ENCODE data around the gene ZNF730. TPM values are rescaled to one million over a fixed set of nuclear protein-coding genes. Genes with fewer than 3 reads are reported as not detected.
"Not testable (repeated sequence)": the region's sequence is repeated elsewhere in the genome, so short reads cannot be mapped to it uniquely, and the experiment has no call there.

ZNF730 gene
- total RNA-seq, 1 donor from 2014 or later, result 76.3 TPM

DNA sequence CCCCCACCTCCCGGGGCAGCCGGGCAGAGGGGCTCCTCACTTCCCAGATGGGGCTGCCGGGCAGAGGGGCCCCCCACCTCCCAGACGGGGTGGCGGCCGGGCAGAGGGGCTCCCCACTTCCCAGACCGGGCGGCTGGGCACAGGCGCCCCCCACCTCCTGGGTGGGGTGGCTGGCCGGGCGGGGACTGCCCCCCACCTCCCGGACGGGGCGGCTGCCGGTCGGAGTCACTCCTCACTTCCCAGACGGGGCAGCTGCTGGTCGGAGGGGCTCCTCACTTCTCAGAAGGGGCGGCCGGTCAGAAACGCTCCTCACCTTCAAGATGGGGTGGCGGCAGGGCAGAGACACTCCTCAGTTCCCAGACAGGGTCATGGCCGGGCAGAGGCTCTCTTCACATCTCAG lies 43.9 kb downstream of the ZNF730 start:
- peaks cover 2% of the 10 kb centered on the region for H3K36me3 Mint-ChIP-seq
- no peak for TF ChIP-seq EZH2 (IDR thresholded peaks at IDR 0.05)
- TF ChIP-seq EZH2phosphoT487 (IDR thresholded peaks at IDR 0.05), result no peak
- TF ChIP-seq, protein P1, sequence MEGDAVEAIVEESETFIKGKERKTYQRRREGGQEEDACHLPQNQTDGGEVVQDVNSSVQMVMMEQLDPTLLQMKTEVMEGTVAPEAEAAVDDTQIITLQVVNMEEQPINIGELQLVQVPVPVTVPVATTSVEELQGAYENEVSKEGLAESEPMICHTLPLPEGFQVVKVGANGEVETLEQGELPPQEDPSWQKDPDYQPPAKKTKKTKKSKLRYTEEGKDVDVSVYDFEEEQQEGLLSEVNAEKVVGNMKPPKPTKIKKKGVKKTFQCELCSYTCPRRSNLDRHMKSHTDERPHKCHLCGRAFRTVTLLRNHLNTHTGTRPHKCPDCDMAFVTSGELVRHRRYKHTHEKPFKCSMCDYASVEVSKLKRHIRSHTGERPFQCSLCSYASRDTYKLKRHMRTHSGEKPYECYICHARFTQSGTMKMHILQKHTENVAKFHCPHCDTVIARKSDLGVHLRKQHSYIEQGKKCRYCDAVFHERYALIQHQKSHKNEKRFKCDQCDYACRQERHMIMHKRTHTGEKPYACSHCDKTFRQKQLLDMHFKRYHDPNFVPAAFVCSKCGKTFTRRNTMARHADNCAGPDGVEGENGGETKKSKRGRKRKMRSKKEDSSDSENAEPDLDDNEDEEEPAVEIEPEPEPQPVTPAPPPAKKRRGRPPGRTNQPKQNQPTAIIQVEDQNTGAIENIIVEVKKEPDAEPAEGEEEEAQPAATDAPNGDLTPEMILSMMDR (IDR thresholded peaks at IDR 0.05), result no peak
- H3K36me3 ChIP-seq, result no peaks in the 10 kb centered on the region

GRCh38 chr19:23168286-23168685 lies 51.5 kb downstream of the ZNF730 start:
- not testable (repeated sequence) for H3K36me3 ChIP-seq; H4K20me1 ChIP-seq (ENCODE audit: low read depth); H3K4me1 Mint-ChIP-seq; H3K27ac Mint-ChIP-seq; H2AFZ ChIP-seq (replicated peaks); H3K36me3 Mint-ChIP-seq; H3K27me3 ChIP-seq; H3K4me3 ChIP-seq; H3K9me3 ChIP-seq (ENCODE audit: low read depth); DNase-seq (ENCODE audit: low spot score); H3K4me1 ChIP-seq; H3F3A ChIP-seq (ENCODE audit: low read depth); H3K27me3 Mint-ChIP-seq (ENCODE audit: insufficient read depth, low read depth); H3K27ac ChIP-seq; H3K79me2 ChIP-seq (ENCODE audit: low read depth); H3K4me3 Mint-ChIP-seq; H3K4me2 ChIP-seq; H3K9ac ChIP-seq
- peaks cover 38% of the 10 kb centered on the region for H3K9me3 Mint-ChIP-seq

More for the DNA sequence above, 43.9 kb downstream of the ZNF730 start:
- Histone ChIP-seq H3K27ac (no peak overlapping the region), H4K20me1 (ENCODE audit: low read depth) (no peaks in the 10 kb centered on the region), H3K79me2 (ENCODE audit: low read depth) (no peaks in the 10 kb centered on the region), H3K27me3 (no peaks in the 10 kb centered on the region), H3K4me2 (no peak overlapping the region), H3K4me1 (no peaks in the 10 kb centered on the region), H3F3A (ENCODE audit: low read depth) (no peaks in the 10 kb centered on the region), H3K9me3 (ENCODE audit: low read depth) (peaks cover 8% of the 10 kb centered on the region), H3K4me3 (no peak overlapping the region), H3K9ac (no peak overlapping the region), H2AFZ (replicated peaks) (no peak overlapping the region)
- Mint-ChIP-seq H3K4me3 (no peak overlapping the region), H3K9me3 (peaks cover 56% of the 10 kb centered on the region), H3K27ac (no peak overlapping the region), H3K27me3 (ENCODE audit: insufficient read depth, low read depth) (no peaks in the 10 kb centered on the region), H3K4me1 (no peaks in the 10 kb centered on the region)
- DNase-seq (ENCODE audit: low spot score), result no peak

DNA sequence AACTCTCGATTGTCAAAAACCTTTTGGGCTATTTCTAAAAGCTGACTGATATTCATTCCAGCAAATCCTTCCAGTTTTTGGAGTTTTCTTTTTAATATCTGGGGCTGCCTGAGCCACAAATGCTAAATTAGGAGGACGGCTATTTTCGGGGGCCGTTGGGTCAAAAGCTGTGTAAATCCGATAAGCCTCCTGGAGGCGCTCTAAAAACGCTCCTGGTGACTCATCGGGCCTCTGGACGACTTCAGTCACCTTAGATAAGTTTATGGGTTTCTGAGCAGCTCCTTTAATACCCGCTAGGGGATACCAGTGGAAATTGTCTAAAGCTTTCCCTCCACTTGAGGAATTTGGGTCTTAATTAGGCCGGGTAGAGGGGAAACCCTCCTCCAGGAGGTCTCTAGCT lies 66.4 kb downstream of the ZNF730 start:
- Histone ChIP-seq H3K4me2 (no peak overlapping the region), H3K79me2 (ENCODE audit: low read depth) (no peaks in the 10 kb centered on the region), H3K9me3 (ENCODE audit: low read depth) (no peaks in the 10 kb centered on the region), H3K27ac (no peak overlapping the region), H4K20me1 (ENCODE audit: low read depth) (no peaks in the 10 kb centered on the region), H3K9ac (no peak overlapping the region), H3K4me1 (no peaks in the 10 kb centered on the region), H3F3A (ENCODE audit: low read depth) (no peaks in the 10 kb centered on the region), H3K4me3 (no peak overlapping the region), H3K27me3 (no peaks in the 10 kb centered on the region), H2AFZ (replicated peaks) (no peak overlapping the region), H3K36me3 (no peaks in the 10 kb centered on the region)
- peaks cover 3% of the 10 kb centered on the region for H3K27me3 Mint-ChIP-seq (ENCODE audit: insufficient read depth, low read depth)
- TF ChIP-seq EZH2phosphoT487 (IDR thresholded peaks at IDR 0.05) (no peak), EZH2 (IDR thresholded peaks at IDR 0.05) (no peak)
- TF ChIP-seq, protein P1 (IDR thresholded peaks at IDR 0.05), result no peak
- no peak for DNase-seq (ENCODE audit: low spot score)
- no peak overlapping the region for H3K27ac Mint-ChIP-seq
- no peaks in the 10 kb centered on the region for H3K4me1 Mint-ChIP-seq
- no peak overlapping the region for H3K4me3 Mint-ChIP-seq
- no peaks in the 10 kb centered on the region for H3K36me3 Mint-ChIP-seq
- H3K9me3 Mint-ChIP-seq, result peaks cover 75% of the 10 kb centered on the region

DNA sequence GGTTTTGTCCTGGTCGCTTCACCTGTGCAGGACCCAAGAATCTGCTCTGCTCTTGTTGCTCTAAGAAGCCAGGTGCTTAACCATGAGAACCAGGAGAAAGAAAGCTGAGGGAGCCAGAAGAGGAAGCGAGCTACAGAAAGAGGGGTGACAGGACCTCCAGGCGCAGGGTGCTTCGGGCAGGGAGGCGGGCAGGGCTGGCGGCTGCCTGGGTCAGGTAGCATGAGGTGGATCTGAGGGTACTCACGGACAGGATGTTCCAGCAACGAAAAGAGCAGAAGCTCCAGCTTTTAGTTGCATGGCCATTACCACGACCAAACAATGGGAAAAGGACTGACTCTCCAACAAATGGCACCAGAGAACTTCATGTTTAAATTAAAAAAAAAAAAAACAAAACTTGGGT lies 73.5 kb downstream of the ZNF730 start:
- H4K20me1 ChIP-seq (ENCODE audit: low read depth), result no peaks in the 10 kb centered on the region
- no peaks in the 10 kb centered on the region for H3K4me1 ChIP-seq
- no peak overlapping the region for H2AFZ ChIP-seq (replicated peaks)
- H3F3A ChIP-seq (ENCODE audit: low read depth), result no peaks in the 10 kb centered on the region
- H3K9ac ChIP-seq, result no peak overlapping the region
- no peaks in the 10 kb centered on the region for H3K79me2 ChIP-seq (ENCODE audit: low read depth)
- no peaks in the 10 kb centered on the region for H3K36me3 Mint-ChIP-seq
- no peak overlapping the region for H3K27ac ChIP-seq
- DNase-seq (ENCODE audit: low spot score), result no peak
- no peaks in the 10 kb centered on the region for H3K27me3 ChIP-seq
- H3K4me3 ChIP-seq, result no peak overlapping the region
- H3K4me1 Mint-ChIP-seq, result no peaks in the 10 kb centered on the region
- no peaks in the 10 kb centered on the region for H3K36me3 ChIP-seq
- peaks cover 56% of the 10 kb centered on the region for H3K9me3 Mint-ChIP-seq
- no peak for TF ChIP-seq EZH2 (IDR thresholded peaks at IDR 0.05)
- TF ChIP-seq EZH2phosphoT487 (IDR thresholded peaks at IDR 0.05), result no peak
- TF ChIP-seq, protein P1 (IDR thresholded peaks at IDR 0.05), result no peak
- peaks cover 7% of the 10 kb centered on the region for H3K9me3 ChIP-seq (ENCODE audit: low read depth)
- no peak overlapping the region for H3K4me3 Mint-ChIP-seq
- H3K27me3 Mint-ChIP-seq (ENCODE audit: insufficient read depth, low read depth), result peaks cover 3% of the 10 kb centered on the region
- no peak overlapping the region for H3K4me2 ChIP-seq
- H3K27ac Mint-ChIP-seq, result no peak overlapping the region

Other genes starting within 250 kb of the ZNF730 start
- not detected in 2 replicates for gene ZNF728, start 113.8 kb upstream of the ZNF730 start, total RNA-seq (ENCODE audit: low replicate concordance)
- 60.6 and 75.1 TPM in 2 replicates for gene ZNF724, start 133.4 kb downstream of the ZNF730 start, total RNA-seq (ENCODE audit: low replicate concordance)

Measured in neural progenitor cell (in vitro differentiated cells).